HUES64 (cell line): Measurements from ENCODE around the gene EXOC6B.

ENCODE experiments used
- H3K27ac ChIP-seq: 2 replicates; pipeline ENCODE4 v1.7.0; 2013; ENCODE audit warnings: low read depth, low read length, inconsistent platforms
- H3K27me3 ChIP-seq: 2 replicates; pipeline ENCODE4 v1.6.1; 2013; ENCODE audit warnings: mild to moderate bottlenecking, low read length; ENCODE audit not compliant: insufficient read depth
- H3K36me3 ChIP-seq: 2 replicates; pipeline ENCODE4 v1.6.1; 2013; ENCODE audit warnings: mild to moderate bottlenecking, low read length; ENCODE audit not compliant: insufficient read depth
- H3K4me1 ChIP-seq: 2 replicates; pipeline ENCODE4 v1.6.1; 2013; ENCODE audit warnings: mild to moderate bottlenecking, low read length, moderate library complexity; ENCODE audit not compliant: insufficient read depth
- H3K4me3 ChIP-seq: 2 replicates; pipeline ENCODE4 v1.5.1; 2013; ENCODE audit warnings: mild to moderate bottlenecking, low read length, moderate library complexity
- H3K9ac ChIP-seq: 2 replicates; pipeline ENCODE4 v1.6.1; 2013; ENCODE audit warnings: mild to moderate bottlenecking, low read depth, low read length
- H3K9me3 ChIP-seq: 2 replicates; pipeline ENCODE4 v1.6.1; 2013; ENCODE audit warnings: low read depth, low read length; ENCODE audit not compliant: insufficient read depth
- WGBS: fragments of 150-250, 120-280 bp; methylation state at CpG from one replicate; pipeline ENCODE4 v1.1.7; 2013; ENCODE audit warnings: missing lambda C conversion rate; 5-methylcytosine and 5-hydroxymethylcytosine counted together

The EXOC6B gene

DNA sequence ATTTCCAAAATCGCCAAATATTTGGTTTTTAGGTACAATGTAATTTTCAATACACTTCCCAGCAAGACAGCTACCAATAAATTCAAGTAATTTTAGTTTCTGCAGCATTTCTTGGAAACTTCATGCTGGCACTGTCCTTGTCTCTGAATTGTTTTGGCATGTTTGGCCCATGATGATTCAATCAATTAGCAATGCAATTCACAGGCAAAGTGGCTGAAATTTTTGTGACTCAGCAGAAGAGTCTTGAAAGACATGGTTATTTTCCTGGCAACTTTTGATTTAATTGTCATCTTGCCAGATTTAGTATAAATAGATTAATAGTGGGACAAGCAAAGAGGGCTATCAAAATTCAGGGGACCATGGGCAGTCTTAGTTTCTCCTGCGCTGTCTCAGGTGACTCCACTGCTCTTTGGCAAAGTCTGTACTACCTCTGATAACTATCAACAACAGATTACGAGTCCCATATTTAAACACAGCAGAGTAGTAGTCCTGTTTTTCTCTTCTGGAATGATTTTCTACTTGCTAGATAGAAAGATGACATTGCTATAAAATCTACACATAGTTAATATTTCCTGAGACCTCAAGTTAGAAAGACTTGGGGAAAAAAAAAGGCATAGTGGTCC, 589.3 kb downstream of the EXOC6B start:
- Histone ChIP-seq H3K36me3 (0 out of 2 replicates have a peak, but pooled peaks cover 3% of the 10 kb centered on the region), H3K4me1 (peaks cover 14% of the 10 kb centered on the region), H3K27ac (peak overlapping the region; percentile 34), H3K27me3 (no peaks in the 10 kb centered on the region), H3K9ac (no peak overlapping the region), H3K4me3 (no peak overlapping the region), H3K9me3 (no peaks in the 10 kb centered on the region)
- 78% methylated on average over 3 of the region's 3 CpGs for WGBS

- WGBS, result 89% methylated on average over 4 of the region's 5 CpGs
- Histone ChIP-seq H3K27ac (peak overlapping the region; percentile 40), H3K4me3 (no peak overlapping the region)
Measured at GRCh38 chr2:72235497-72236415, 590.1 kb downstream of the EXOC6B start.

GRCh38 chr2:72233211-72233610, 592.6 kb downstream of the EXOC6B start:
- Histone ChIP-seq H3K9ac (no peak overlapping the region), H3K9me3 (no peaks in the 10 kb centered on the region), H3K36me3 (0 out of 2 replicates have a peak, but pooled peaks cover 3% of the 10 kb centered on the region), H3K27ac (no peak overlapping the region), H3K27me3 (no peaks in the 10 kb centered on the region), H3K4me1 (peaks cover 25% of the 10 kb centered on the region), H3K4me3 (no peak overlapping the region)
- 76% methylated on average over 2 of the region's 2 CpGs for WGBS

More at GRCh38 chr2:72235497-72236415, 590.1 kb downstream of the EXOC6B start:
- H3K9me3 ChIP-seq, result no peaks in the 10 kb centered on the region
- H3K36me3 ChIP-seq, result 0 out of 2 replicates have a peak, but pooled peaks cover 3% of the 10 kb centered on the region
- H3K27me3 ChIP-seq, result no peaks in the 10 kb centered on the region
- H3K4me1 ChIP-seq, result peaks cover 18% of the 10 kb centered on the region
- no peak overlapping the region for H3K9ac ChIP-seq

DNA sequence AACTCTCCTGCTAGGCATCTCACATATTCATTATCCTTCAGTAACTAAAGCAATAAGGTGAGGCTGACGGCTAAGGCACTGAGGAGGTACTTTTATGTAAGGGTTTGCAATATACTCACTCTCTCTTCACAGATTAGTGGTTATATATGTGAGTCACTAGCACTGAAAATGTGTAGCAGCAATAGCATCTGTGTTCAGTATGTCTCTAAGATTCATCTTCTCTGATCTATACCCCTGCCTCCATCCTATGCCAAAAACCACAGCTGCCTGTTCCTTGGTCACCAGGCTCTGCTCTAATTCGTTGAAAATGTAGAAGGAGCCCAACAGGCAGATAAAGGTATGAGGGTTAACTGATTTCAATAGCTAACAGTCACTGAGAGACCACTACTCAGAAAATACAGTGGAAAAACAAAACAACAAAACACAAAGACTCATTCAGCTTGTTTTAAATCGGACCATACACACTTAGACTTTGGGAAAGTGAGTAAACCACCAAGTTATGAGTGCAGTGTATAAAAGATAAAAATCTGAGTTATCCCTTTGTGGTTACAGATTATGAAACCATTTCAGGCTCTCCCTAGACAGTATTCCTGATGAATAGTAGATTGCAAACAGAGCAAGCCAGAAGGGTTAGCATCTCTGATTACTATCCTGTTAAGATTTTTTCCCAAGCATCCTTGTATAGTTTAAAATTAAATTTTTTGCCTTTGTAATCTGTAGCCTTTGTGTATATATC, 602.8 kb downstream of the EXOC6B start:
- Histone ChIP-seq H3K36me3 (no peaks in the 10 kb centered on the region), H3K9ac (no peak overlapping the region), H3K27ac (no peak overlapping the region), H3K27me3 (no peaks in the 10 kb centered on the region), H3K9me3 (no peaks in the 10 kb centered on the region), H3K4me3 (no peak overlapping the region), H3K4me1 (peaks cover 10% of the 10 kb centered on the region; the same call in 1 of the 2 replicates)
- WGBS, result 100% methylated on average over 1 of the region's 3 CpGs

DNA sequence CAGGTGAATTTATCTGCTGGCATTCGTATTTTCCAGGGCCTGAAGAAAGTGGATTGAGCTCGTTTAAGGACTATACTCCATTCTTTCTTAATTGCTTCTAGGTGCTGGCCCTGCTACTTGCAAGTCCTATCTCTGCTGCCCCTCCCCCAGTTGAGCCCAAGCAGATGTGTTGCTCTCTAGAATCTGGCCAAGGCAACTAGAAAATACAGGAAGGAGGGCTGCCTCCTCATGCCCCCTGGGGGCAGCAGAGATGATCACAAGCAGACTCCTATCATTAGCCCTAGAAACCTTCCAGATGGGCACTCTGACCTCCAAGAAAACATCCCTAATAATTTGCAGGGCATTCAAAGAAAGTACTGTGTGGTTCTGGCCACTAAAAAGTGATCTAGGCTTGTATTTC, 605.7 kb downstream of the EXOC6B start:
- peaks cover 10% of the 10 kb centered on the region; the same call in 1 of the 2 replicates for H3K4me1 ChIP-seq
- H3K27ac ChIP-seq, result no peak overlapping the region
- no peaks in the 10 kb centered on the region for H3K9me3 ChIP-seq
- H3K4me3 ChIP-seq, result no peak overlapping the region
- H3K36me3 ChIP-seq, result no peaks in the 10 kb centered on the region
- no peak overlapping the region for H3K9ac ChIP-seq
- WGBS, result 52% methylated on average over 2 of the region's 2 CpGs
- no peaks in the 10 kb centered on the region for H3K27me3 ChIP-seq

- WGBS, result 91% methylated on average over 3 of the region's 4 CpGs
Measured at GRCh38 chr2:72214429-72215143, 611.2 kb downstream of the EXOC6B start.

DNA sequence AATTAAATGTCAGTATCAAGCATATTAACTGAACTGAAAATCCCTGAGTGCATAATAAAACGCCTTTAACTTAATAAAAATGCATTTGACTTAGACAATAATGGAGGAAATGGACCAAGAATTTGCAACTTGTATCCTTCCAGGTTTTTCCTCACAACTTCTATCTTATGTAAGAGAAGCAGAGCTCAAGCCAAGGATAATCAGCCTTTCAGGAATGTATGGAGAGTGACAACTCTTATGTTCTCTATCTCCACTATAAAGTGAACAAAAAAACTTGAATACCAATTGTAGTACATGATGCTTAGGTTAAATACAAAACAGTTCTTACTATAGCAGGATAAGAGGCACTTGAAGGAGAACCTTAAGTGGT, 613.4 kb downstream of the EXOC6B start:
- Histone ChIP-seq H3K27ac (no peak overlapping the region), H3K9ac (no peak overlapping the region), H3K27me3 (no peaks in the 10 kb centered on the region), H3K4me1 (0 out of 2 replicates have a peak, but pooled peaks cover 6% of the 10 kb centered on the region), H3K4me3 (no peak overlapping the region), H3K9me3 (no peaks in the 10 kb centered on the region), H3K36me3 (no peaks in the 10 kb centered on the region)
- no CpG with 5 or more reads among the region's 1 CpG for WGBS

More at GRCh38 chr2:72214429-72215143, 611.2 kb downstream of the EXOC6B start:
- no peak overlapping the region for H3K4me3 ChIP-seq
- no peak overlapping the region for H3K9ac ChIP-seq
- H3K4me1 ChIP-seq, result 0 out of 2 replicates have a peak, but pooled peaks cover 8% of the 10 kb centered on the region
- no peak overlapping the region for H3K27ac ChIP-seq
- no peaks in the 10 kb centered on the region for H3K27me3 ChIP-seq
- no peaks in the 10 kb centered on the region for H3K9me3 ChIP-seq
- no peaks in the 10 kb centered on the region for H3K36me3 ChIP-seq

DNA sequence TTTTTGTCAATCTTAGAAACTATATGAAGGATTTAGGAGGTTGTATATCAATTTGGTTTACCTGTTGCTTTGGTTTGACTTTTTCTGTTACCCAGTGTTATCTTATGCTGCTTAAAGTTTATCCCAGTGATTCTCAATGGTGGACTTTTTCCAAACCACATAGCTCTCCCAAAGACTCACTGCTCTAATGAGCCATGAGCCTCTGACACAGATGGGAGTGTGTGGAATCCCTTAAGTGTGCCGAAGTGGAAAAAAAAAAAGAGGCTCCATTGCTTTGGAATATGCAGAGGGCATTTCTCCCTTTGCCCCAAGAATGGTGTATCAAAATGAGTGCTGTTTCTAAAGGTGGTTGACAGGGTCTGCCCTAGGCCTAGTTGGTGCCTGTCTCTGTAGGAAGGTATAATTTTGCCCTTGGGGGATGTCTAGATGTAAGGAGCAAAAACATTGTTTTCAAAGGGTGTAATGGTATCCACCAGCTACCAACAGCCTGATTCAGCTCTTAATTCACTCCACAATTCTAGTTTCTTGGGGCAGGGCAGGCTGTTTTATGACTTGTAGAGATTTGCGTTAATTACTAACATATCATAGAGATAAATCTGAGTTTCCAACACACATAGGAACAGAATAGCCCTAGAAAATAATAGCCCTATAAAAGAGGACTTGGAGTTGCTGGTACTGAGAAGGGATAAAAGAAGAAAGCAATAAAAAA, 613.9 kb downstream of the EXOC6B start:
- Histone ChIP-seq H3K36me3 (no peaks in the 10 kb centered on the region), H3K27me3 (no peaks in the 10 kb centered on the region)
- 90% methylated on average over 1 of the region's 2 CpGs for WGBS

DNA sequence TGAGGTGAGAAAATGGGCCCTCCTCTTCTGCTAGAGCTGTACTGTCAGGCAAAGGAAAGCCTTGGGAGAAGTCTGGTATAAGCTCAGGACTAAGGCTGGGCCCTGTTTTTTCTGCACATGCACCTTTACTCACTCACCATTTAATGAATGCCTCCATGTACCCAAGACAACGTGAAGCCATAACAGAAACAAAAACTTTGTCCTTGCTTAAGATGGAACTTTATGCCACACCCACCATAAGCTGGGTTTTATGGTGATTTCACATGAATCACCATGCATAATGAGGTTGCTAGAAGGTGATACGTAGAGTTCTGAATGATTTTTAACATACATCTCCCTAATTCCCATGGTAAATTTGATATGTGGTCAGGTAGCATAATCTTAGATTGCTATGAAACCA, 614.5 kb downstream of the EXOC6B start:
- Histone ChIP-seq H3K9ac (no peak overlapping the region), H3K27ac (no peak overlapping the region), H3K27me3 (no peaks in the 10 kb centered on the region), H3K4me3 (no peak overlapping the region), H3K4me1 (0 out of 2 replicates have a peak, but pooled peaks cover 6% of the 10 kb centered on the region), H3K9me3 (no peaks in the 10 kb centered on the region), H3K36me3 (no peaks in the 10 kb centered on the region)
- 89% methylated on average over 1 of the region's 2 CpGs for WGBS

More for the DNA sequence above, 613.9 kb downstream of the EXOC6B start:
- no peak overlapping the region for H3K27ac ChIP-seq
- H3K9me3 ChIP-seq, result no peaks in the 10 kb centered on the region
- no peak overlapping the region for H3K9ac ChIP-seq
- no peak overlapping the region for H3K4me3 ChIP-seq
- H3K4me1 ChIP-seq, result 0 out of 2 replicates have a peak, but pooled peaks cover 6% of the 10 kb centered on the region

GRCh38 chr2:72210470-72210869, 615.4 kb downstream of the EXOC6B start:
- Histone ChIP-seq H3K9me3 (no peaks in the 10 kb centered on the region), H3K9ac (no peak overlapping the region), H3K27me3 (no peaks in the 10 kb centered on the region), H3K4me3 (no peak overlapping the region), H3K27ac (no peak overlapping the region), H3K36me3 (no peaks in the 10 kb centered on the region), H3K4me1 (0 out of 2 replicates have a peak, but pooled peaks cover 6% of the 10 kb centered on the region)
- 97% methylated on average over 2 of the region's 2 CpGs for WGBS
